Fibroblast of peridontal ligament (primary cell): ENCODE measurements around the gene NFIC.
A peak's percentile ranks its signal among the peaks of the same experiment; 100 is the strongest.

Experiments used
- DNase-seq: peaks from one replicate; pipeline ENCODE4 v3.0.0-alpha.2; 2010; ENCODE audit errors: extremely low read depth

NFIC gene

DNA sequence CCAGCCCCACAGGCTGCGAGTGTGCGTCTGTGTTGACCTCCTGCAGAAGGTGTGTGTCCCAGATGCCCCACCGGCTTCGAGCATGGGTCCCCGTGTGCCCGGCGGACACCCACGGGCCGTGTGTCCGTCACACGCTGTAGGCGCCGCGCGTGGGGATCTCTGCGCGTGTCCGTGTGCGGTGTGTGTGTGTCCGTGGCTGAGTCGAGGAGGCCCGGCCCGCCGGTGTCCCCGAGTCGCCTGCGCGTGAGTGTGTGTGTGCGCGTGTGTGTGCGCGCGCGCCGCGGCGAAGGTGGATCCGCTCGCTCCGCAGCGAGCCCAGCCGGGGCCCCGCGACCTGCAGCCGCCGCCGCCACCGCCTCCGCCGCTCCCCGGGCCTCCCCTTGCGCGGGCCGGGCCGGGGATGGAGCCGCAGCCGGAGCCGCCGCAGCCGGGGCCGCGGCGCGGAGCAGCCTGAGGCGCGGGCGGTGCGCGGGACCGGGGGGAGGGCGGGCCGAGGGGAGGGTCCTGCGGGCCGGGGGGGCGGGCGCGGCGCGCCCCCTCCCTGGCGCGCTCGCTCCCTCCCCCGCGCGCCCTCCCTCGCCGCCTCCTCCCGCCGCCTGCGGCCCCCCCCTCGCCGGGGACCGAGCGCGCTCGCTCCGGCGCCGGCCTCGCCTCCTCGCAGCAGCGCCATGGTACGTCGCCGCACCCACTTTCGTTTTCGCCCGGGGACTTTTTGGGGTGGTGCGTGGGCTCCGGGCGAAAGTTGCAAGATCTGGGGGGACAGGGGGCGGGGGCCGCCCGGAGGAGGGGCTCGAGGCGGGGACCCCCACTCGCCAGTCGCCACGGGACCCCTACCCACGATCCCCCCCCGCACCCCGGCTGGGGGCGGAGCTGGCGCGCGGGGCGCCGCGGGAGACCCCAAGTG is 7.1 kb upstream of the NFIC start:
- DNase-seq = peak; percentile 45

DNA sequence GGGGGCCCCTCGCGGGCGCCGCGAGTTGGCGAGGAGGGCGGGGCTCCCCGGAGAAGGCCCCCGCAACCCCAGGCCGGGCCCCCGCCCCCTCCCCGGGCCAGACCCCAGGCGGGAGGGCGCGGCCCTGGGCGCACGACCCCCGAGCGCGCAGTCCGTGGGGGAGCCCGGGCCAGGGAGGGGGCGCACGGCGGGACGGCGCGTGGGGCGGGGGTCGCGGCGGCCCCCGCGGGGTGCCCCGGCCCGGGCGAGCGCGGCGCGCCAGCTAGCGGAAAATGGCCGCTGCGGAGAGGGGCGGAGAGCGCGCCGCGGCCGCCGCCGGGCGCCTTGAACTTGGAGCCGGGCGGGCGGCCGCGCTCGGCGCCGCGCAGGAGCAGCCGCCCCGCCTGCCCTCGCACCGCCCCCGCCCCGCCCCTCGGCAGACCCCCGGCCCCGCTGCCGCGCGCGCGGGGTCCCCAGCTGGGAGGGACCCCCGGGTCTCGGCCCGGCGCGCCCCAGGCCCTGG is 6.4 kb upstream of the NFIC start:
- DNase-seq = peak; percentile 16

DNA sequence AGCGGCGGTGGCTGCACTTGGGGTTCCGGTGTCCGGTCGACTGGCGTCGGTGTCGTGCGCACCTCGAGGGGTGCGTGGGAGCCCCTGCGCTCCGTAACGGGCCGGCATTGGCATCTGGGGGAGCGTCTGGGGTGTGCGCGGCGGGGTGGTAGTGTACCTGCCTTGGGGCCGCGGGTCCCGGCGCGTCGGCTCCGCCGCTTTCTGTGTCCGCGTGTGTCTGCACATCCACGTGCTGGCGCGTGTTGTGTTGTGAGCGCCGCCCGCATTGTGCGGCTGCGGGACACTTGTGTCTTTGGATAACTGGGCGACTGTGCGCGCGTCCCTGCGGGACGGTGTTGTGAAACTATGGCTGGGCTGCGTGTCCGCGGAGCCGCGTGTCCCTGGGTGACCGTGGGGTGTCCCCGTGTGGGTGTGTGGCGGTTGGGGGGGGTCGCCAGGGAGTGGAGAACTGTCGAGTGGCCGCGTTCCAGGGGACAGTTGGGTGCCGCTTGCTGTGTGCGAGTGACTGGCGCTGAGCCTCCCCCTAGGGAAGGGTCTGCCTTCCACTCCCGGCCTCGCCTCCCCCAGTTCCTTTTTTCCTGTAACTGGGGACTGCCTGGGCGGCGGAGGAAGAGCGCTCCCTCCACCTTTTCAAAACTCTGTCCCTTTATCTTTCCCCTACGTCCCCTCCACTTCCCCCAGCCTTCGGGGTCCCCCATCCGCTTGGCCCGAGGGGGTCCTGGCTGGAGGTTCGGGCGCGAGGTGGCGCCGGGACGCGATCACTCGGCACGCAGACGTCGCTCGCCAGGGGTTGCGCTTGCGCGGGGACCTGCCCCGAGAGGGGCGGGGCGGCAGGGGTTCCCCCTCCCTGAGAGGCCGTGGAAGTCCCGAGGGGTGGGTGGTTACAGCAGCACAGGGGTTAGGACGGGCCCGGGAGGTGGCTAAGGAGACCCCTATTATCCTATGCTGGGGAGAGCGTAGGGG is 5.7 kb upstream of the NFIC start:
- peak; percentile 23 for DNase-seq

DNA sequence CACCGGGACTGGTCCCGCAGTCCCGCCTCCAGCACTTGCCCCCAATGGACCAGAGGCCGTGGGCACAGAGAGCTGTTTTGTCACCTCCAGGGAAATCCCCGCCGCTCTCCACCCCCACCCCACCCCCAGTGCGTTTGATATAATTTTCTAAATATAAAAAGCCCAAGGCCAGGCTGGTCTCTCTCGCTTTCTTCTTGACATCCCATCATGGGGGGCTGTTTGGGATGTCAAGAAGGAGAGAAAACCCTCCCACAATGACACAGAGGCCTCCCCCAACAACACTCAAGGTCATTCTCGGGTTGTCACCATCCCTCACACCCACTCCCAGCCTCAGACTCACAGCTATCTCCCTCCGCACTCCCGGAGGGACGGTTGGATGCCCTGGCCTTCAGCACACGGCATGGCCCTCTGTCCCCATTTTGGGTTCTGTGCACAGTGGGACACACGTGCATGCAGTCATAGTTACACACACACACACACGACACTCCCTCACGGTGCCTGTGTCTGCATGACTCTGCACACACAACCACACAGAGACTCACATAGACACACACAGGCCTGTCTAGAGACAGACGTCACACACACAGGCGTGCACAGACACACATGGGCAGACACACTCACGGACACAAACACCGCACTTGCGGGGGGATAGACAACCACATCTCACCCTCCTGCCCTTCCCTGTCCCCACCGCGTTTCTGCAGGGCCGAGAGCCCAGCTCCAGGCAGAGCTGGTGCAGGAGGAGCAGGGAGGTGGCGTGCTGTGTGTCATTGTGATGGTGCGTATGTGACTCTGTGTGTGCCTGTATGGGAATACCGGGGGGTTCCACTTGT is 4.8 kb upstream of the NFIC start:
- DNase-seq = no peak

DNA sequence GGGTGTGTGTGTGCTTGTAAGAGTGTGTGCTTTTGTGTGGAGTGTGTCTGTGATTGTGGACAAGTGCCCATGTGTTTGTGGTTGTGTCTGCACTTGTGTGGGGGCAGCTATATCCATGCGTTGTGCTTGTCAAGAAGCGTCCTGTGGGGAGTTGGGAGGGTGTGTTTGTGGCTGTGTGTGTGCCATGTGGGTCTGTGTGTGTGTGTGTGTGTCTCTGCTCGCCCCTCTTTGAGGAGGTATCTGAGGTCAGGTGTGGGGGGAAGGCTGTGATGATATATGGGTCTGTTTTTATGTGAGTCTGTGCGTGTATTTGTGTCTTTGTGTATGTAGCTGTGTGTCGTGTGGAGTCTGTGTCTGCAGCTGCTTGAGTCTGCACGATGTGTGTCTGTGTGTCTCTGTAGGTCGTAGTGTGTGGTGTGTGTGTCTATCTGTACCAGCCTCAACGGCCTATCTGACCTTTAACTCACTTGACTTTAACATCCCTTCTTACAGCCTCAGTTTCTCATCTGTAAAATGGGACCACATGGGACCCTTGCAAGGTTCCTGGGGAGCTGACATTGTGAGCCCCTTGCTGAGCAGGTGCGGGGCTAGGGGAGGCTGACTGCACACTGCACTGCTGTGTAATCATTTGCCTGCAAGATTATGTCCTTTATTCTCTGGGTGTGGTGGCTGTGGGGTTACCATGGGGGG is 4.0 kb upstream of the NFIC start:
- DNase-seq = no peak

DNA sequence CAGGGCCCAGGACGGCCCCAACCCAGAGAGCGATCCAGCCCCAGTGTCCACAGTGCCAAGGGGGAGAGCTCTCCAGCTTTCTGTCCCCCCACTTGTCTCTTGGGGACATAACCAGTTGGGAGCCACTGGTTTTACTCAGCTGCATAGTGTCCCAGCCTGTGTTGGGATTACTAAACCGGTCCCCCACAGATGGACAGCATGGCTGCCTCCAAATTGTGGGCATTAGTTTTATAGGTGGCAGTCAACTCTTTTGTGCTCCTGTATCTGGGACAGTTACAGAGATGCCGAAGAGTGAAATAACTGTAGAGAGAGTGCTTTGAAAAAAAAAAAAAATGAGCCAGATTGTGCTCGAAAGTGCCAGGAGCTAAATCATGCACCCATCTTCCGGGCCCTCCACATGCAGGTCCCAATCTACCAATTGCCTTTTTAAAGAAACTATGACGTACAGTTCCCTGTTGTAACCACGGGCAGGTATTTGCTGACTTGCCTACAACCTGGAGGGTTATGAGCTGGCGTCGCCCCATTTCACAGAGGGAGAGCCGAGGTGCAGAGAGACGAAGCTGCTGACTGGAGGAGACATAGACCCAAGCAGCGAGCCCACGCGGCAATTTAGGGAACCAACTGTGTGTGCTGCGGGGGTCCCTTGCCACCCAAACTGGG is 2.4 kb upstream of the NFIC start:
- DNase-seq = no peak

DNA sequence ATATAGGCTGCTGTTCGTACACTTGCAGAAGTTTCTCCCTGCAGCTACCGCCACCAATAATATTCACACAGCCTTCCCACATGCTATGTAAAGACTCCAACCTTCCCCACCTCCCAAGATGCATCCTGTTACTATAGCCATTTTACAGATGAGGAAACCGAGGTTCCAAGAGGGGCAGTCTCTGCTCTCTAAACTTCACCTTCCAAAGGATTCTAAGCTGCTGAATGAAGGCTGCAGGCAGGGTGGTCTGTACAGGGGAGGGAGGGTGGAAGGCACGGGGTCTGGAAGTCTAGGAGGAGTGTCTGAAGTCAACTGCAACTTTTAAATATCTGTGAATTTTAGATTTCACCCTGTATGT is 1.9 kb upstream of the NFIC start:
- DNase-seq = no peak

DNA sequence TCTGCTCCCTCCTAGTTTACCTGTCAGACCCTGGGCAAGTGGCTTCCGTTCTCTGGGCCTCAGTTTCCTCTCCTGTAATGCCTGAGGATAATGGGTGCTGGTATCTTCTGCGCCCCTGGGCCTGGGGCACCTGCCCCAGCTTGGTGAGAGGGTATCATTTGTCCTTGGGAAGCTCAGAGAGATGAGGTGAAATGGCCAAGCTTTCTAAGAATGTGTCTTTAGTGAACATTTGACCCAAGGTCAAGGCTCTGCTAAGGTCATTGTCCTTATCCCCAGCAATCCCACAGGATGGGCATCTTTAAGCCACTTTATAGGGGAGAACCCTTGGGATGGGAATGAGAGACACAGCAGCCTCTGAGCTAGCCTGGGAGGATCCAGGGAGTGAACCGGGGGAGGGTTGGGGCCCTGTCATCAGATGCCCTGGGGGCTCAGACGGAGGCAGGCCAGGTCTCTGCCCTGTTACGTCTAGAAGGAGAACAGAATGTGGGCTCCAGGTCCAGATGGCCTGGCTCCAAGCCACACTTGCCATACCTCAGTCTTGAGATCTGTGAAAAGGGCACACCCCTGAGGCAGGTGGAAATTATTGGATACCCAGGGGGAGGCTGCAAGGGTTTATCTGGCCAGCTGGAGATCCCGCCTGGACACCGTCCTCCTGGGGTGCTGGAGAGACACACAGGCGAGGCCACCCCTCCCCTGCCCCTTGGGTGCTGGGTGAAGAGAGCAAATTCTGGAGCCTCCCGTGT is 1.1 kb upstream of the NFIC start:
- DNase-seq = no peak

DNA sequence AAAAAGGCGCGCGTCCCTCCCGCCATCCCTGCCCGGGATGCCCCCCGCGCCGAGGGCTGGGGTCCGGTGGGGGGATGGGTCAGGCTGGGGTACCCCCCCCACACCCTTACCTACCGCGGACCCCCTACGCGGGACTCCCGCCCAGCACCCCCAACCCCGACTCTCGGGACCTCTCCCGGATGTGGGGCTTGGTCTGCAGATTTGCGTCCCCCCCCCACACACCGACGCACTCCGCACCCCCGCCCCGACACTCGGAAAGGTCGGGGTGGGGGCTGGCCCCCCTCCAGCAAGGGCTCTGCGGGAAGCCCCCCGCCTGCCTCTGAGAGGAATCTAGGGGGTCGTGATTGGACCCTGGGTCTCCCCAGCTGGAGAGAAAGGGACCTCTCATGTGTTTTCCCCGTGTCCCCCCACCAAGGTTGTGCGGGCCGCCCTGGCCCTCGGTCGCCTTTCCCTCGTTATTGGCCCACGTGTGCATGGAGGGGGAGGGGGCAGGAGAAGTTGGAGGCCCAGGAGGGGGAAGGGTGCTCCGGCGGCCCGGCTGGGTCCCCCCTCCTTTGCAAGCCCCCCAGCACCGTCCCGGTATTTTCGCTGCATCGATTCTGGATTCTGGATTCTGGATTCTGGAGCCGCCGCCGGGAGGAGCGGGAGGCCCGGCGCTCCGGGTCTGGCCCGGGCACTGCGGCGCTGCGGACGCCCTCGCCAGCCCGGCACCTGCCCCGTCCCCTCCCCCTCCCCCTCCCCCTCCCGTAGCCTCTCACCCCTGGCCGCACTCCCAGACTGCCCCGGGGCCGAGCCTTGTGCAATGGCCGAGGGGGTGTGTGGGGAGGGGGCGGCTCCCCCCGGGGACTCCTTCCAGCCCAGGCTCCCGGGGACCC is 607 bp downstream of the NFIC start:
- no peak for DNase-seq

DNA sequence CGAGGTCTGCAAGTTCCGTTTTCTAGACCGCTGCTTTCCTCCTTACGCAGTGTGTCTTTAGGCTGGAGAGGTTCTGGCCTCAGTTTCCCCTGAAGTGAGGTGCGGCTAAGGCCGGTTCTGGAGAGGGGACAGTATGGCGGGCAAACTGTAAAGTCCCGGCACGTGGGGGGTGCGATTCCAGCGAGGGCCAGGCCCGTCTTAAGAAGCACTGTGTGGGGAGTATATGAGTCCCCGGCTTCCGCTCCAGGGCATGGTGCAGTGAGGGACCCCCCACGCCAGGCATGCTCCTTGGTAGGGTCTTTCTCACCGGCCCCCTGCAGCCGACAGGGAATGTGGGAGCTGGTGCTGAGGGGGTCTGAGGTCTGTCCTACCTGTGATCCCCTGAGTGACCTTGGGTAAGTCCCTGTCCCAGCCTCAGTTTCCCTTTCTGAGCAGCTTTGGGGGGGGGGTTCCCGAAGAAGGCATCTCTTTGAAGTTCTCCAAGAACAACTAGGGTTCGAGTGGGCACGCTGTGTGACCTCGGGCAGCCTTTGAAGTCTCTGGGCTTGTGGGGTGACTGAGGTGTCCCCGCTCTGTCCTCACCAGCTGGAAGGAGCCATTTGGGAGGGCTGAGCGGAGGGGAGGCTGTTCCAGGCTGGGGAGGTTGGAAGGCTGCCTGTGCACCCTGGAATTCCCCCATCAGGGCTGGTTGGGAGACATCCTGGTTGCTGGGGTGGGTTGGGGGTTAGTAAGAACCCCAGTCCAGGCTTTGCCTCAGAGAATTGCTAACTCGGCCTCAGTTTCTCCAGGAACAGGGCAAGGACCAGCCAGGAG is 1.5 kb downstream of the NFIC start:
- DNase-seq = no peak

DNA sequence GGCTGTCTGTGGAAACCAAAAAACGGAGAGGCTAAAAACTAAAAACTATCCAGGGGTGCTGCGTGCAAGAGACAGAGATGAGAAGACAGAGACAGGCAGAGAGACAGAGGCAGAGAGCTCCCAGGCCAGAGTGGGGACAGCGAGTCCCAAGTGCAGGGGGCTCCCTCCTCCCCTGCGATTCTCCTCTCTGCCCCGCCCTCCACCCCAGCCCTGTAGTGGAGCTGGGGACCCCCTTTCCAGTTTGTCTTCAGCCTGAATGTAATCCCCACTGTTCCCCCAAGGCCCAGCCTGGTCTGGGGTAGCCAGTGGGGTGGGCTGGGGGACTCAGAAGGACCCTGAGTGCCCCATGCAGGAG is 2.0 kb downstream of the NFIC start:
- no peak for DNase-seq

DNA sequence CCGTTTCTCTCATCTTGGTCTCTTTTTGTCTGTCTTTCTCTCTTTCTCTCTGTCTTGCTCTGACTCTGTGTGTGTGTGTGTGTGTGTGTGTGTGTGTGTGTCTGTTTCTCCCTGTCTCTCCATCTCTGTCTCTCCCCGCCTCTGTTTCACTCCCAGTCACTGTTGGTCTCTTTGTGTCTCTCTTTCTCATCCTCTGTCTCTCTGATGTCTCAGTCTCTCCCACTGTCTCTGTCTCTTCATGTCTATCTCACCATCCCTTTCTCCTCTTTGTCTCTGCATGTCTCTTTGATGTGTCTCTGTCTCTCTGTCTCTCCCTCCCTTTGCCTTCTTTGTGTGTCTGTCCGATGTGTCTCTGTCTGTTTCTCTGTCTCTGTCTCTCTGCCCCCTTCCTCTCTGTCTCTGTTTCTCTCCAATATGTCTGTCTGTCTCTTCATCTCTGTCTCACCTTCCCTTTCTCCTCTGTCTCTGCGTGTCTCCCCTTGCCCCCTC is 2.5 kb downstream of the NFIC start:
- DNase-seq = peak; percentile 62

DNA sequence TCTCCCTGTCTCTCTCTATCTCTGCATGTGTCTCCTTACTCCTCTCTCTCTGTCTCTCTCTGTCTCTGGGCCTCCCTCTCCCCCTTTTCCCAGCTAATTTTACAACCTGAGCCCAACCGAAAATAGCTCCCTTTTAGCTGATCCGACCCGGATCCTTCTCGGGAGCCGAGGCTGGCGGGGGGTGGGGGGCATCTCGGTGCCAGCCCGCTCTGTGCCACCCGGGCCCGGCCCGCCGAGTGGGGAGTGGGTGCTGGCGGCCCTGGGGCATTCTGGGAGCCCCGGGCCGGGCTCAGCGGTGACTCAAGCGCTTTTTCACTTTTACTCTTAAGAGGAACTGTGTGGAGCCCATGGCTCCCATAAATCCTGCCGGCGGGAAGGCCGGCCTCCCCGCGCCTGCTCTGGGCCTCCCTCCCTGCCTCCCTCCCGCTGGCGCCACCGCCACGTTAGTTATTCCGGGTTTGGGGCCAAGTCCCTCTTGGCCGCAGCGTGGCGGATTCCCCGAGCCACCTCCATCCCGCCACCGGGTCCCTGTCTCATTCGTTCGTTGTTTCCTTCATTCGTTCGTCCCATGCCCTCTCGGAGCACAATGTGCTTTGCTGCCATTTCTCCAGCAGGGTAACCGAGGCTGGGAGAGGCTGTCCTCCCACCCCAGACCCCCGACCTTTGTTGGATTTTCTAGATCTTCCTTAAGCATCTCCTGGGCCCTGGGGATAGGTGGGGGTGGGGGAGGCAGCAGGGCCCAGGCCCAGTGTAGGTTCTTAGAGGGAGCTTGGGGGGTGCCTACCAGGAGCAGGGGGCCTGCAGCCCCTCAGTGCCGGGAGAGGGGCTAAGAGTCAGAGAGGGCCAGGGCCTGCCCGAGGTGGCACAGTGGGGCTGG is 3.2 kb downstream of the NFIC start:
- peak; percentile 45 for DNase-seq

DNA sequence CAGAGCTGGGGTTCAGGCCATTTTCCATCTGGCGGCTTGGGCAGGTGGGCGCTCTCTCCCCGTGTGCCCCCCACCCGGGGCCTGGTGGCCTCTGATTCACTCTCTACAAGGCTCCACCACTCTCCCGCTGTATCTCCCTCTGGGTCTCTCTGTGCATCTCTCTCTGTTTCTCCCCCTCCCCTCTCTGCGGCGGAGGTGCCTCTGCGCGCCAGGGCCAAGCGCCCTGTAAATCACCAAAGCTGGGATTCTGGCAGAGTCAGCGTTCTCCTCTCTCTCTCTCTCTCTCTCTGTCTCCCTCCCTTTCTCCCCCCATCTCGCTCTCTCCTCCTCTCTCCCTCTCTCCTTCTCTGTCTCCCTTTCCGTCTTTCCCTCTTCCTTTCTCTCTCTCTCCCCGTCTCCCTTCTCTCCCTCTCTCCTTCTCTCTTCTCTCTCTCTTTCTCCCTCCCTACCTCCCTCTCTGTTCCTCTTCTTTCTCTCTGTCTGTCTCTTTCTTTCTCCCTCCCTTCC is 3.9 kb downstream of the NFIC start:
- no peak for DNase-seq

DNA sequence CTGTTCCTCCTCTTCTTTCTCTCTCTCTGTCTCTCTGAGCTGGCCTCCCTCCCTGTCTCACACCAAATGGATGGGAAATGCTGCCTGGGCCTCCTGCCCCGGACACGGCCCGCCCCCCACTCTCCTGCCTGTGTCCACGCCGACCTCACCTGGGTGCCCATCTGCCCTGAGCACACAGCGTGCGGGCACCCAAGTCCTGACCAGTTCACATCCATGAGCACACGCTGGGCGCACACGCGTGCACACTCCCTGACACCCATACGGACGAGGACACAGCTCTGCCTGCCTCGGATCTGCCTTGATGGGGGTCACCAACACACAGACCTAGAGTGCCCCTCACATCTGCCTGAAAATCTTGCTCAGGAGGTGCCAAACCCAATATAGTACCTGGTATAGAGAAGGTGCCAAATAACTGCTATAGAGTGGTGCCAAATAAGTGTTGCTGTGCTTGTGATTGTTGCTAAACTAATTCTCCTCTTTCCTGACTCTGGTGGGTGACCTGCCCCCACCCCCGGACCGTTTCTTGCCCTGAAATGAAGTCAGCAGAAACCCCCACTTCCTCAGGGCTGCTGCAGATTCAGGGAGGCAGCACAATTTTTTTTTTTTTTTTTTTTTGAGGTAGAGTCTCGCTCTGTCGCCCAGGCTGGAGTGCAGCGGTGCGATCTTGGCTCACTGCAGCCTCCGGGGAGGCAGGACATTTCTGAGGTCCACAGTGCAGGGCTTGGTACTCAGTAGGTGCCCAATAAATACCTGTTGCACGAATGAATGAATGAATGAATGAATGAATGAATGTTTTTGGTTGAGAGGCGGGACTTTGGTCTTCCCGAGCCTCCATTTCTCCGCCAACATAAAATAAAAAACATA is 4.6 kb downstream of the NFIC start:
- DNase-seq = no peak

DNA sequence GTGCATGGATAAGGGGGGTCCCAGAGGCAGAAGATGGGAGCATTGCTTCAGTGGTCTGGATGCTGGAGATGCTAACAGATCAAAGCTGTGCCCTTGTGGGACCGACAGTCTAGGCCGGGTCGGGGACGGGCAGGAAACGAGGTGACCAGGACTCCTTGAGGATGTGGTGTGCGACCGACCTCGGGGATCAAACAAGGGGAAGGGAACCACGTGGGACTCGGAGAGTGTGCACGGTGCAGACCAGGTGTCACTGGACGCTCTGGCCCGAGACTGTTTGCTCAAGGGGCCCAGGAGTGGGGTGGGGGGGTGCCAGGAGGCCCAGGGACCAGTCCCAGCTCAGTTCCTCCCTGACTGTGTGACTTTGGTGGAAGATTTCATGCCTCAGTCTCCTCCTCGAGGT is 6.0 kb downstream of the NFIC start:
- DNase-seq = no peak
